ENCODE measurements around the gene GFOD1.

DNA sequence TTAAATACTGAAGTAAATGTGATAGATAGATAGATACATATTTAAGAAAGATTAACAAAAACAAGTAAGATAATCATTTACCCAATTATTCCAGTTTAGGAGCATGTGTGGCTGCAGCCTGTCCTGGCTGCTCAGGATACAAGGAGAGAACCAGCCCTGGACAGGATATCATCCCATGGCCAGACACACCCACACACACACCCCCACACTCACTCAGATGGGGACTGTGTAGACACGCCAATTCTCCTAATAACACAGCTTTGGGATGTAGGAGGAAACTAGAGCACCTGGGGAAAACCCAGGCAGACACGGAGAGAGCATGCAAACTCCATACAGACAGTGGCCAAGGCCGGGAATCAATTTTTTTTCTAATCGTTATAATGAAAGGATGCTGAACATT, 45.6 kb downstream of the GFOD1 start:
- TF ChIP-seq, protein P1, sequence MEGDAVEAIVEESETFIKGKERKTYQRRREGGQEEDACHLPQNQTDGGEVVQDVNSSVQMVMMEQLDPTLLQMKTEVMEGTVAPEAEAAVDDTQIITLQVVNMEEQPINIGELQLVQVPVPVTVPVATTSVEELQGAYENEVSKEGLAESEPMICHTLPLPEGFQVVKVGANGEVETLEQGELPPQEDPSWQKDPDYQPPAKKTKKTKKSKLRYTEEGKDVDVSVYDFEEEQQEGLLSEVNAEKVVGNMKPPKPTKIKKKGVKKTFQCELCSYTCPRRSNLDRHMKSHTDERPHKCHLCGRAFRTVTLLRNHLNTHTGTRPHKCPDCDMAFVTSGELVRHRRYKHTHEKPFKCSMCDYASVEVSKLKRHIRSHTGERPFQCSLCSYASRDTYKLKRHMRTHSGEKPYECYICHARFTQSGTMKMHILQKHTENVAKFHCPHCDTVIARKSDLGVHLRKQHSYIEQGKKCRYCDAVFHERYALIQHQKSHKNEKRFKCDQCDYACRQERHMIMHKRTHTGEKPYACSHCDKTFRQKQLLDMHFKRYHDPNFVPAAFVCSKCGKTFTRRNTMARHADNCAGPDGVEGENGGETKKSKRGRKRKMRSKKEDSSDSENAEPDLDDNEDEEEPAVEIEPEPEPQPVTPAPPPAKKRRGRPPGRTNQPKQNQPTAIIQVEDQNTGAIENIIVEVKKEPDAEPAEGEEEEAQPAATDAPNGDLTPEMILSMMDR (IDR thresholded peaks at IDR 0.05), result no peak
- TF ChIP-seq, protein P2, sequence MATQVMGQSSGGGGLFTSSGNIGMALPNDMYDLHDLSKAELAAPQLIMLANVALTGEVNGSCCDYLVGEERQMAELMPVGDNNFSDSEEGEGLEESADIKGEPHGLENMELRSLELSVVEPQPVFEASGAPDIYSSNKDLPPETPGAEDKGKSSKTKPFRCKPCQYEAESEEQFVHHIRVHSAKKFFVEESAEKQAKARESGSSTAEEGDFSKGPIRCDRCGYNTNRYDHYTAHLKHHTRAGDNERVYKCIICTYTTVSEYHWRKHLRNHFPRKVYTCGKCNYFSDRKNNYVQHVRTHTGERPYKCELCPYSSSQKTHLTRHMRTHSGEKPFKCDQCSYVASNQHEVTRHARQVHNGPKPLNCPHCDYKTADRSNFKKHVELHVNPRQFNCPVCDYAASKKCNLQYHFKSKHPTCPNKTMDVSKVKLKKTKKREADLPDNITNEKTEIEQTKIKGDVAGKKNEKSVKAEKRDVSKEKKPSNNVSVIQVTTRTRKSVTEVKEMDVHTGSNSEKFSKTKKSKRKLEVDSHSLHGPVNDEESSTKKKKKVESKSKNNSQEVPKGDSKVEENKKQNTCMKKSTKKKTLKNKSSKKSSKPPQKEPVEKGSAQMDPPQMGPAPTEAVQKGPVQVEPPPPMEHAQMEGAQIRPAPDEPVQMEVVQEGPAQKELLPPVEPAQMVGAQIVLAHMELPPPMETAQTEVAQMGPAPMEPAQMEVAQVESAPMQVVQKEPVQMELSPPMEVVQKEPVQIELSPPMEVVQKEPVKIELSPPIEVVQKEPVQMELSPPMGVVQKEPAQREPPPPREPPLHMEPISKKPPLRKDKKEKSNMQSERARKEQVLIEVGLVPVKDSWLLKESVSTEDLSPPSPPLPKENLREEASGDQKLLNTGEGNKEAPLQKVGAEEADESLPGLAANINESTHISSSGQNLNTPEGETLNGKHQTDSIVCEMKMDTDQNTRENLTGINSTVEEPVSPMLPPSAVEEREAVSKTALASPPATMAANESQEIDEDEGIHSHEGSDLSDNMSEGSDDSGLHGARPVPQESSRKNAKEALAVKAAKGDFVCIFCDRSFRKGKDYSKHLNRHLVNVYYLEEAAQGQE (IDR thresholded peaks at IDR 0.05; ENCODE audit: low read depth, low read length), result no peak
- TF ChIP-seq POLR2AphosphoS5 (IDR thresholded peaks at IDR 0.05; ENCODE audit: low read depth, low read length), result no peak
- TF ChIP-seq TAF1 (IDR thresholded peaks at IDR 0.05; ENCODE audit: borderline replicate concordance, low read depth, low read length), result no peak
- TF ChIP-seq SMC3 (IDR thresholded peaks at IDR 0.05; ENCODE audit: low read depth, low read length), result no peak
- no peak for TF ChIP-seq GABPA (IDR thresholded peaks at IDR 0.05; ENCODE audit: low read depth)
